A549 (cell line): Measurements from ENCODE around the gene SELP.
A peak's percentile ranks its signal among the peaks of the same experiment; 100 is the strongest.

ENCODE experiments used
- CEBPB ChIP-seq, 2 experiments: fragments of >200 bp in 1 of 2; sonication (Bioruptor Twin) in 1 of 2; formaldehyde crosslinking in 1 of 2; IDR thresholded peaks; 2 replicates each; pipeline ENCODE4 v1.6.1; 2012 to 2016
- CTCF ChIP-seq: fragments of >200 bp; sonication (Bioruptor Twin); formaldehyde crosslinking; IDR thresholded peaks from 3 replicates; pipeline ENCODE4 v1.5.1; 2016
- EP300 ChIP-seq, 2 experiments: fragments of >200 bp; sonication (Bioruptor Twin); formaldehyde crosslinking; IDR thresholded peaks; 2 replicates in 1 of 2; 3 replicates in 1 of 2; pipeline ENCODE4 v1.6.1; 2016 to 2017
- FOSL2 ChIP-seq, 2 experiments: fragments of 450-650 bp in 1 of 2; fragments of >200 bp in 1 of 2; sonication (Bioruptor Twin) in 1 of 2; formaldehyde crosslinking; IDR thresholded peaks; 2 replicates each; pipeline versions ENCODE4 v1.5.0 to v1.6.1; 2016 to 2020; ENCODE audit warnings: mild to moderate bottlenecking in 1 of 2, moderate library complexity in 1 of 2
- REST ChIP-seq: fragments of 200-600 bp; sonication (generic); IDR thresholded peaks from 2 replicates; pipeline ENCODE4 v1.6.1; 2016; ENCODE audit warnings: antibody characterized with exemption, mild to moderate bottlenecking, moderate library complexity
- TFCP2L1 ChIP-seq: fragments of 250-450 bp; sonication (Bioruptor Pico); IDR thresholded peaks from 2 replicates; pipeline ENCODE4 v1.5.0; 2021; ENCODE audit warnings: mild to moderate bottlenecking
- USF2 ChIP-seq: fragments of 450-650 bp; IDR thresholded peaks from 2 replicates; pipeline ENCODE4 v1.6.1; 2014; ENCODE audit warnings: antibody characterized with exemption

- no peak for TF ChIP-seq REST
- no peak for TF ChIP-seq TFCP2L1 (CRISPR knock-in tag)
- no peak for TF ChIP-seq USF2
- TF ChIP-seq CEBPB (IDR thresholded peaks at IDR 0.05): no peak
- peak; percentile 26; the same call in 2 of the 3 replicates for TF ChIP-seq CTCF
- TF ChIP-seq FOSL2 (IDR thresholded peaks at IDR 0.05): no peak
- no peak for TF ChIP-seq FOSL2 (CRISPR knock-in tag; IDR thresholded peaks at IDR 0.05)
- TF ChIP-seq EP300 (IDR thresholded peaks at IDR 0.05): no peak
Measured at GRCh38 chr1:169586395-169587255, 43.3 kb downstream of the SELP start, which contains the start of gene F5.
